Activated naive CD4-positive, alpha-beta T cell treated with anti-CD3 and anti-CD28 coated beads, Interleukin-2, amount 50 U/mL, for 16 hours (primary cell): ENCODE data around the gene MAP4K4.
"Not testable (repeated sequence)": the region's sequence is repeated elsewhere in the genome, so short reads cannot be mapped to it uniquely, and the experiment has no call there.

Experiments used
- DNase-seq: peaks from one replicate; pipeline ENCODE4 v3.0.0-alpha.2; 2020

The MAP4K4 gene

DNA sequence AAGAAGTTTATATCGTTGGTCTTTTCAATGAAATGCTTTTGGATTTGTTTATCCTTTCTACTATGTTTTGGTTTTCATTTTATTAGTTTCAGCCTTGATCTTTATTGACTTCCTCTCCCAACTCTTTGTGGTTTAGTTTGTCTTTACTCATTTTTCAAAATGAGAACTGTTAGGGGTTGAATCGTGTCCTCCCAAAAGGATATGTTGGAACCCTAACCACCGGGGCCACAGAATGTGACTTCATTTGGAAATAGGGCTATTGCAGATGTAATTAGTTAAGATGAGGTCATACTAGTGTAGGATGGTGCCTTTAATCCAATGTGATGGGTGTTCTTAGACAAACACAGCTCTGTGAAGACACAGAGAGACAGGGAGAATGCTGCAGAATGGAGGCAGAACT lies 233.9 kb downstream of the MAP4K4 start:
- no peak for DNase-seq

DNA sequence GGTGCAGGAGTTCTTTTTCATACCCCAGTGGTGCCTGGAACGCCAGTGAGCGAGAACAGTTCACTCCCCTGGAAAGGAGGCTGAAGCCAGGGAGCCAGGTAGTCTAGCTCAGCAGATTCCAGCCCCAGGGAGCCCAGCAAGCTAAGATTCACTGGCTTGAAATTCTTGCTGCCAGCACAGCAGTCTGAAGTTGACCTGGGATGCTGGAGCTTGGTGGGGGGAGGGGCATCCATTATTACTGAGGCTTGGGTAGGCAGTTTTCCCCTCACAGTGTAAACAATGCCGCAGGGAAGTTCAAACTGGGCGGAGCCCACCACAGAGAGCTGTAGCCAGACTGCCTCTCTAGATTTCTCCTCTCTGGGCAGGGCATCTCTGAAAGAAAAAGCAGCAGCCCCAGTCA lies 238.3 kb downstream of the MAP4K4 start:
- not testable (repeated sequence) for DNase-seq

DNA sequence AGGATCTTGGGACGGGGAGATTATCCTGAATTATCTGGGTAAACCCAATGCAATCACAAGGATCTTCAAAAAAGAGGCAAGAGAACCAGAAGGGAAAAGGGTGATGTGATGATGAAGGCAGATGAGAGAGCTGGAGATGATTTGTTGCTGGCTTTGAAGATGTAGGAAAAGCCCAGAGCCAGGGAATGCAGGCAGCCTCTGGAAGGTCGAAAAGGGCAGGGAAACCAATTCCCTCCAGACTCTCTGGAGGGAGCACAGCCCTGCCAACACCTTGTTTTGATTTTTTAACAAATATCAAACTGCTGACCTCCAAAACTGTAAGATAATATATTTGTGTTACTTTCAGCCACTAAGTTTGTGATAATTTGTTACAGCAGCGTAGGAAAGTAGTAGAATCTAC lies 245.3 kb downstream of the MAP4K4 start:
- DNase-seq: no peak
